DMS79 (cell line): Measurements from ENCODE around the gene SLCO3A1.
"Not testable (repeated sequence)": the region's sequence is repeated elsewhere in the genome, so short reads cannot be mapped to it uniquely, and the experiment has no call there.

Source experiments
- DNase-seq: peaks from one replicate; lab custom pipeline; 2025; lab: John Stamatoyannopoulos, UW

Gene SLCO3A1

DNA sequence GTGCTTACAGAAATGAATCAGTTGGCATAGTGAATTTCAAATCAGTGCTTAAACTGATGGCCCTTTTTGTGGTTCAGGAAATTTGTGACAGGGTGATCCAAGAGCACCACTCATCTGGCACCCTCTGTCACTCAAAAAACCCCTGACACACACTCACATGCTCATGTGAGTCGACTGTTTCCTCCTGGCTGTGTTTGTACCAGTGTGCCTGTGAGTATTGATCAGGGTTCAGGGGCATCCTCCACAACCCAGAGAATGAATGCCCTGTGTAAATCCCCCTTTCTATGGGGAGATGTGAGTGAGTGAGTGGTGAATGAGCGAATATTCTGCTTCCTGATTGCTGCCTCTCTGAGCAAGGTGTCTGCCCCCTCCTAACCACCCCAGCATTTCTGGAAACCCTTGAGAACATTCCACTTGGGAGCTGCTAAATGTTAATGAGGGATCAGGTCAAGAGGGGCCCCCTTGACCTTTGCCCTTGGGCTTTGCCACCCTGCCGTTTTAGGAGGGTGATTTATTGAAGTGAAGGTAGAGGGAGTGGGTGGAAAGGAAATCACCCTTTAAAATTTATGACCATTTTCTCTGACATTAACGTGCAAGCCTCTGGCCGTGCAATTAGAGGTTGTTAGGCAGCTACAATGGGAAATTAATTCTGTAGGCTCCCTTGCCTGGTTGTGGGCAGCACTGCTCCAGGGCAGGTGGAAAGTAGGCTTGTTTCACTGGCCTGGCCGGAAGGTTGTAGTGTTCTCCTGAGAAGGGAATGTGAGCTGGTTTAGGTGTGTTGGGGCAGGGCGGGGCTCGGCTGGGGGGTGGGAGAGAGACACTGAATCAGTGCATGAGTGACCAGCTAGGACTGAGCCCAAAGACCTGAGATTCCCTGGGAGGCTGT lies 87.2 kb downstream of the SLCO3A1 start:
- no peak for DNase-seq

- no peak for DNase-seq
Measured at GRCh38 chr15:91941871-91942658, 88.6 kb downstream of the SLCO3A1 start.

- DNase-seq = no peak
Measured at GRCh38 chr15:91942720-91943394, 89.3 kb downstream of the SLCO3A1 start.

DNA sequence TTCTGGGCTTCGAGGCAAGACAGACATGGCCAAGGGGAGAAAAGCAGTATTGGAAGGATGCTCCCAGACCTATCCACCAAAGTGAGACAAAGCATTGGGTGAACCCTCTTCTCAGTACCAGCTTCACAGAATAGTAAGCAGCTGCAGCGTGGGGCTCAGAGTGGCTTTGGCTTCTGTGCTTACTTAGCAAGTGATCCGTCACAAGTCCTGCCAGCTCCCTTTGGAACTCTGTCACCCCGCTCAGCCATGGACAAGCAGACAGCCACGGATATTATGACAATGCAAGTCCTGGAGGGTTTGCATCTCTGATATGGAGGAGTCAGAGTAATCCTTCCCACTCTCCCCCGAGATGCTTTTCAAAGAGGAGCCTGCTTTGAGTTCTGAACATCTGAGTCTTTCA lies 90.8 kb downstream of the SLCO3A1 start:
- no peak for DNase-seq

- no peak for DNase-seq
Measured at GRCh38 chr15:91945385-91945784, 91.9 kb downstream of the SLCO3A1 start.

DNA sequence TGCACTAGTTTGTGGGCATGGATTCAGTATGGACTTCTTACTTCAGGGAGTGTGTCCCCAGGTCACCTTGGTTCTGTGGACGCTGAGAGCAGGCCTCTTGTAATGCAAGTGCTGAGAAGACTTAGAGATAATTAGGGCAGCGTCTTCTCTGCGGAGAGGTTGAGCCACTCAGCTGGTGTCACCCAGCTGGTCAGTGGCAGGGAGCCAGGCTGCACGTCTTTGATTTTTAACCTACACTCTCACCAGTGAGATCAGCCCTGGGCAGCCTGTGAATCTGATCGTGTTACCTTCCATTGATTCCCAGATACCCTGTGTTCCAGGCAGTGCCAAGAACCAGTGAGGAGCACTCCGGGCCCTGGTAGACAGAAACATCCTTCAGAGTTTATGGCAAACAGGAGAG lies 92.6 kb downstream of the SLCO3A1 start:
- DNase-seq = no peak

DNA sequence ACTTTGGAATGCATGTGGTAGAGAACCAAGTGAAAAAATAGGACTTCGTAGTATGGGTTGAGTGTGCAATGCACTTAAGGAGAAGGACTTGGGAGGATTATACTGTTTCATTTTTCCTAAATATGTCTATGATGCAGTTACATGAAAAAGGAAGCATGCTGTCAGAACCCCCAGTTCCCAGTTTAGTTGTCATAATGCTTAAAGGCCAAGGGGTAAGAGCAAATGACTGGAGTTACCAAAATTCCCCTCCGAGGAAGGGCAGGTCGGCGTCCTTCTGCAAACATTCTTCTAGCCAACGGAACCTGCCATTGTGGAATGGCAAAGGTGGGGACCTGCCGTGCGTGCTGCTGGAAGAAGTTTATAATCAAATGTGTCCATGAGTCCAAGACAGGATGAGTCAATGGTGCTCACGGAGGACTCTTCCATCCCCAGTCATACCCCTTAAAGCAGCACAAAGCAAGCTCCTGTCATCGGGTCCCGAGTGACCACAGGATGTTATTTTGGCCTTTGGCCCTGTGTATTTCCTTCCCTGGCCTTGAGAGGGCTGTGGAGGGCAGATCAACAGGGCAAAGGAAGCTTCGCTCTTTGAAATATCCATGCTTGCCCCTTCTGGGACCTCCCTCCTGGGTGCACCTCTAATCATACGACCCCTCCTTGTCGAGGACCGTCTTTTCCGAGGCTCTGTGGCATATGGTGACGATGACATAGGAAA lies 93.2 kb downstream of the SLCO3A1 start:
- DNase-seq = no peak

- no peak for DNase-seq
Measured at GRCh38 chr15:91947293-91947679, 93.8 kb downstream of the SLCO3A1 start.

GRCh38 chr15:91947683-91948608 lies 94.4 kb downstream of the SLCO3A1 start:
- DNase-seq = no peak

- DNase-seq = no peak
Measured at GRCh38 chr15:91949361-91949760, 95.9 kb downstream of the SLCO3A1 start.

GRCh38 chr15:91950054-91950453 lies 96.5 kb downstream of the SLCO3A1 start:
- DNase-seq = no peak

DNA sequence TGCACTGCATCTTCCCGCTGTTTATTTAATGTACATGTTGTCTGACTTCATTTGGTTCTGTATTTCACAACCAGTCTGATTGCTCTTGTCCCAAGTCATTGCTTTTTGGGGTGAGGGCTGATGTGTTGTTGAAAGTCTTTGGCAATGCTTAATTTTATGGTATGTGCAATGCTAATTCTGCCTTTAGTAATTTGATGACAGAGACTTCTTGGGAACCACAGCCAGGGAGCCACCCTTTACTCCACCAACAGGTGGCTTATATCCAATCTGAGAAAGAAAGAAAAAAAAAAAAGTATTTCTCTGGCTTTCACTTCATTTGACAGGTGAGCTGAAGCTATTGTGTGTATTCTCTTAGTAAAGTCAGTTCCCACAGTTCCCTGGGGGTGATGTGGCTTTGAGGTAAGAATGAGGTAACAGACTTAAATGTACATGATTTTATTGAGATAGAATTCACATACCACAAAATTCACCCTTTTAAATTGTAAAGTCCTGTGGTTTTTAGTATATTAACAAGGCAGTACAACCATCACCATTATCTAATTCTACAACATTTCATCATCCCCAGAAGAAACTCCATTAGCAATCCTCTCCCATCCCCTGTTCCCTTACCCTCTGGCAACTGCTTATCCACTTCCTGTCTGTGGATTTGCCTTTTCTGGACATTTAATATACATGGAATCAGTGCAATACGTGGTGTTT lies 97.3 kb downstream of the SLCO3A1 start:
- DNase-seq = no peak

DNA sequence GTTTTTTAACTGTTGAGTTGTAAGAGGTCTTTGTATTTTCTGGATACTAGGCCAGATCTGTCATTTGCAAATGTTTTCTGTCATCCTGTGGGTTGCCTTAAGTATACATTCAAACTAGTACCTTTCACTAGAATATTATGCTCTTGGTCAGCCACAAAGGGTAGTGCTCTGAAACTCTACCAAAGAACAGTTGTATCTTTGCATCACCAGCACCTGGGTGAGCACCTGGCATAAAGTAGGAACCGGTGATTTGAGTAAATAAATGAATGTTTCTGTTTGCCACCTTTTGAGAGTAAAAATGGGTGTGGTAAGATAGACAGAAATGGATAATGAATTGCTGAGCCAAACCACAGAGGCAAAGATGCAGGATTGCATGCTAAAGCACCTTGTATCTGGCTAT lies 98.7 kb downstream of the SLCO3A1 start:
- DNase-seq = no peak

DNA sequence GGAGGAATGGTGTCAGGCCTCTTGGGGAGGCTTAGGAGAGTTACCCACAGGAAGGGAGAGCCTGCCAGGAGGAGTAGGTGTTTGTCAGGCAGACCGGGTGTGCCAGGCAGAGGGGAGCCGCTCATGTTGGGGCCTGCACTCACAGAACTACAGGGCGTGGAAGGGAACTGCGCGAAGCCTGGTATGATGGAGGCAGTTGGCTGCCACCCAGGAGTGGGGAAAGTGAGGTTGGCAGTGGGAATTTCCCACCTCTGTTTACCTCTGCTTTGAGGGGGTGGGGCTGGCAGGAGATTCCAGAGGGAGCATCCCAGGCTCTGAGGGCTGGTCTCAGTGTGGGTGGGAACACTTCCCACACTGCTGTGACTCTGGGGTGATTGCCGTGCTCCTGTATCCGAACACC lies 99.9 kb downstream of the SLCO3A1 start:
- no peak for DNase-seq

DNA sequence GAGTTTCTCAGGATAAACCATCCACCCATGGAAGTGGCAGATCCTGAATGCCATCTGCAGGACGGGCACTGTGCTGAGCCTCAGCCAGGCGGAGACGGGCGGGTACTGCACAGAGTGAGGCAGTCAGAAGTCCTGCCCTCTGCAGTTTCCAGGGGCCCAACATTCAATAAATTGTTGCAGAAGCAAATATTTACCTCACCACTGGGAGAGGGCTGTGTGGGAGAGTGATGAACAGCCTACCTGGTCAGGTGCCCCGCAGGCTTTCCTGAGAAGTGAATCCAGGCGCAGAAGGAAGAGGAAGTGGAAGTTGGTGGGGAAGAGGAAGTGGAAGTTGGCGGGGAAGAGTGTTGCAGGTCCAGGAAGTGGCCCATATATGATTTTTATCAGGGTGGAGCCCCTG lies 100.8 kb downstream of the SLCO3A1 start:
- DNase-seq = no peak

GRCh38 chr15:91956026-91956723 lies 102.7 kb downstream of the SLCO3A1 start:
- DNase-seq = no peak

DNA sequence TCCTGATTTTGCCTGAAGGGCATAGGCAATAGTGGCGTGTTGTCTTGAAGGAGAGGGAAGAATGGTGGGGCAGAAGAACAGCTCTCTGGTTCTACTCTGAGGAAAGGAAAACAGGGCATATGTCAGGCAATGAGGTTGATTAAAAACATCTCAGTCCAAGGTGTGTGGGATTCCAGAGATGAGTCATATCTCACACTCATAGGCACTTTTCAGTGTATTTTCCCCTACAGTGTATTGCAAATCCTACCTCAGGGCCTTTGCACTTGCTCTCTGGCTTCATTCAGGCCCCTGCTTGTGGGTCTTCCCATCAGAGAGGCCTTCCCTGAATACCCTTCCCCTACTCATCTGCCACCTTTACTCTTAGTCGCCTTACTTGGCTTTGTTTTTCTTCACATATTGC lies 107.8 kb downstream of the SLCO3A1 start:
- no peak for DNase-seq

DNA sequence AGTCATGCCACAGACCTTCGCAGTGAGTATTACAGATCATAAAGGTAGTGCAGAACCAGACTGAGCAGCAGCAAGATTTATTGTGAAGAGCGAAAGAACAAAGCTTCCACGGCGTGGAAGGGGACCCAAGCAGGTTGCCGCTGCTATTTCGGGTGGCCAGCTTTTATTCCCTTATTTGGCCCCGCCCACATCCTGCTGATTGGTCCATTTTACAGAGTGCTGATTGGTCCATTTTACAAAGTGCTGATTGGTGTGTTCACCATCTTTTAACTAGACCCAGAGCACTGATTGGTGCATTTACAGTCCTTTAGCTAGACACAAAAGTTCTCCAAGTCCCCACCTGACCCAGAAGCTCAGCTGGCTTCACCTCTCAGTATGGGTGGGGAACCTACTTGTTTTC lies 110.2 kb downstream of the SLCO3A1 start:
- not testable (repeated sequence) for DNase-seq

- DNase-seq = no peak
Measured at GRCh38 chr15:91965501-91966193, 112.1 kb downstream of the SLCO3A1 start.
